ENCODE results near the gene HAUS3. TPM values are rescaled to one million over a fixed set of nuclear protein-coding genes. Genes with fewer than 3 reads are reported as not detected.

The HAUS3 gene
- total and polyA plus RNA-seq, 4 donors: 2.3 to 13.9 (median 5.3) TPM

GRCh38 chr4:2236944-2237666, 4.8 kb downstream of the HAUS3 start:
- H3K4me1 ChIP-seq (ENCODE audit: control insufficient read depth in 4 of 4, insufficient read depth in 4 of 4, low read length in 3 of 4): peaks cover 4 to 26% (median 21%) of the 10 kb centered on the region in 4 donors
- DNase-seq (ENCODE audit: low spot score): no peak

More at GRCh38 chr4:2236944-2237666, 4.8 kb downstream of the HAUS3 start:
- no peak for TF ChIP-seq RAD21 (IDR thresholded peaks at IDR 0.05)
- TF ChIP-seq CTCF (IDR thresholded peaks at IDR 0.05; ENCODE audit: low read depth, low read length, missing input control): no peak
- TF ChIP-seq REST (IDR thresholded peaks at IDR 0.05): no peak
- no peak for TF ChIP-seq HNF4A (conservative IDR thresholded peaks at IDR 0.05)
- no peak for TF ChIP-seq ZBTB33 (IDR thresholded peaks at IDR 0.05)
- no peak for TF ChIP-seq YY1 (IDR thresholded peaks at IDR 0.05)
- TF ChIP-seq JUND (IDR thresholded peaks at IDR 0.05): no peak
- TF ChIP-seq TAF1 (conservative IDR thresholded peaks at IDR 0.05): no peak
- TF ChIP-seq SP1 (IDR thresholded peaks at IDR 0.05): no peak
- no peak for TF ChIP-seq ATF3 (IDR thresholded peaks at IDR 0.05)
- no peak for TF ChIP-seq NR2F2 (IDR thresholded peaks at IDR 0.05)
- no peak for TF ChIP-seq MAX (IDR thresholded peaks at IDR 0.05)
- no peak for TF ChIP-seq GABPA (IDR thresholded peaks at IDR 0.05 in 1 of 2, conservative IDR thresholded peaks at IDR 0.05 in 1 of 2)
- TF ChIP-seq FOXA1 (IDR thresholded peaks at IDR 0.05): no peak
- no peak for TF ChIP-seq FOXA2 (IDR thresholded peaks at IDR 0.05)
- TF ChIP-seq HNF4G (IDR thresholded peaks at IDR 0.05): no peak
- TF ChIP-seq EGR1 (IDR thresholded peaks at IDR 0.05; ENCODE audit: low read depth in 2 of 2): no peak
- TF ChIP-seq RXRA (IDR thresholded peaks at IDR 0.05): no peak
- Histone ChIP-seq H3K9me3 (ENCODE audit: control insufficient read depth in 4 of 4, low read length in 3 of 4) (no peaks in the 10 kb centered on the region), H3K27ac (ENCODE audit: low read depth in 1 of 2, low read length in 2 of 2) (no peak overlapping the region), H3K9ac (ENCODE audit: low read depth in 1 of 2, low read length in 2 of 2) (no peak overlapping the region), H3K4me3 (ENCODE audit: low read depth in 1 of 3, low read length in 3 of 3) (no peak overlapping the region), H3K36me3 (ENCODE audit: control insufficient read depth in 4 of 4, insufficient read depth in 3 of 4, low read depth in 1 of 4, low read length in 3 of 4) (peaks cover 0 to 11% (median 8%) of the 10 kb centered on the region in 4 donors), H3K27me3 (ENCODE audit: control insufficient read depth in 4 of 4, insufficient read depth in 4 of 4, low read length in 3 of 4) (no peaks in the 10 kb centered on the region)
- WGBS: 77% methylated on average over 3 of the region's 3 CpGs

Data from liver (tissue), 9 donors.